B cell (primary cell): Measurements from ENCODE around the gene PNPLA2. TPM values are rescaled to one million over a fixed set of nuclear protein-coding genes. Genes with fewer than 3 reads are reported as not detected.

Experiments used
- ATAC-seq: fragments of 200-7000 bp; cut with Tn5 transposase; one replicate; pipeline ENCODE4 v1.10.0; 2021; ENCODE audit warnings: low read depth, mild to moderate bottlenecking, moderate number of reproducible peaks, moderate library complexity
- CTCF ChIA-PET: fragments of 350-600 bp; sonication (Branson Sonifier 250); formaldehyde crosslinking; loops from one replicate; lab custom pipeline; 2021; ENCODE audit warnings: antibody characterized with exemption, inconsistent platforms; lab: Charles Lee
- POLR2A ChIA-PET: fragments of 350-600 bp; sonication (Branson Sonifier 250); formaldehyde crosslinking; loops from one replicate; lab custom pipeline; 2021; ENCODE audit warnings: antibody characterized with exemption; lab: Charles Lee
- DNase-seq: peaks from one replicate; pipeline ENCODE4 v3.0.0; 2013
- H2AFZ ChIP-seq: 2 replicates; pipeline ENCODE4 v1.6.1; 2012; ENCODE audit warnings: mild to moderate bottlenecking, low read depth, low read length; ENCODE audit not compliant: insufficient read depth, poor library complexity, severe bottlenecking
- H3K27ac ChIP-seq, 2 donors: 1 replicate in 1 of 2; 2 replicates in 1 of 2; pipeline ENCODE4 v1.5.1; 2012 to 2013; ENCODE audit warnings: low read length in 2 of 2, mild to moderate bottlenecking in 2 of 2, moderate library complexity in 1 of 2
- H3K27me3 ChIP-seq, 4 experiments: fragments of 200-600 bp in 1 of 4; sonication (generic) in 1 of 4; replicated peaks in 1 of 4; 1 replicate in 2 of 4; 2 replicates in 2 of 4; pipeline versions ENCODE4 v1.6.1 to v1.7.0; 2013 to 2016; ENCODE audit warnings: low read length in 3 of 4, mild to moderate bottlenecking in 2 of 4, mixed read lengths in 1 of 4, moderate library complexity in 1 of 4; ENCODE audit not compliant: insufficient read depth in 4 of 4, control insufficient read depth in 3 of 4; ENCODE audit errors: control extremely low read depth in 1 of 4
- H3K36me3 ChIP-seq, 2 experiments: replicated peaks in 1 of 2; 1 replicate in 1 of 2; 2 replicates in 1 of 2; pipeline versions ENCODE4 v1.6.1 to v1.7.1; 2013; ENCODE audit warnings: low read length in 1 of 2; ENCODE audit not compliant: insufficient read depth in 2 of 2, control insufficient read depth in 1 of 2; ENCODE audit errors: control extremely low read depth in 1 of 2, extremely low read depth in 1 of 2
- H3K4me1 ChIP-seq, 2 donors: fragments of 200-600 bp in 1 of 2; sonication (generic) in 1 of 2; 1 replicate in 1 of 2; 2 replicates in 1 of 2; pipeline versions ENCODE4 v1.5.1 to v1.6.1; 2013 to 2017; ENCODE audit warnings: low read length in 2 of 2; ENCODE audit not compliant: control insufficient read depth in 2 of 2, insufficient read depth in 2 of 2
- H3K4me2 ChIP-seq: replicated peaks from 2 replicates; pipeline ENCODE3; 2012; ENCODE audit warnings: mild to moderate bottlenecking, low read depth, low read length; ENCODE audit not compliant: poor library complexity, severe bottlenecking
- H3K4me3 ChIP-seq, 5 experiments: fragments of 200-600 bp in 1 of 5; sonication (generic) in 1 of 5; 1 replicate in 3 of 5; 2 replicates in 2 of 5; pipeline versions ENCODE4 v1.5.1 to v1.7.0; 2011 to 2016; ENCODE audit warnings: low read length in 4 of 5, mild to moderate bottlenecking in 4 of 5, low read depth in 2 of 5, control low read depth in 1 of 5, moderate library complexity in 1 of 5; ENCODE audit not compliant: insufficient read depth in 1 of 5; ENCODE audit errors: control extremely low read depth in 1 of 5, extremely low read depth in 1 of 5
- H3K79me2 ChIP-seq: fragments of 200-600 bp; sonication (generic); one replicate; pipeline ENCODE4 v1.6.0; 2016; ENCODE audit warnings: low read length; ENCODE audit not compliant: control insufficient read depth, insufficient read depth
- H3K9ac ChIP-seq: fragments of 200-600 bp; sonication (generic); 2 replicates; pipeline ENCODE4 v1.6.1; 2017; ENCODE audit warnings: mild to moderate bottlenecking, low read length, moderate library complexity
- H3K9me3 ChIP-seq, 3 donors: one replicate each; pipeline versions ENCODE4 v1.6.1 to v1.7.1; 2013; ENCODE audit warnings: low read length in 2 of 3; ENCODE audit not compliant: control insufficient read depth in 2 of 3, insufficient read depth in 1 of 3; ENCODE audit errors: control extremely low read depth in 1 of 3
- H4K20me1 ChIP-seq: 2 replicates; pipeline ENCODE4 v1.6.0; 2012; ENCODE audit warnings: mild to moderate bottlenecking, low read length; ENCODE audit not compliant: insufficient read depth, control insufficient read depth, poor library complexity, severe bottlenecking
- H3K27ac Mint-ChIP-seq: one replicate; pipeline ENCODE4 v1.8.0; 2021; ENCODE audit warnings: mixed read lengths
- H3K27me3 Mint-ChIP-seq: one replicate; pipeline ENCODE4 v1.8.0; 2021; ENCODE audit warnings: mixed read lengths
- H3K4me1 Mint-ChIP-seq: one replicate; pipeline ENCODE4 v1.8.0; 2021; ENCODE audit warnings: mixed read lengths
- H3K4me3 Mint-ChIP-seq: one replicate; pipeline ENCODE4 v1.8.0; 2021; ENCODE audit warnings: mixed read lengths
- H3K9me3 Mint-ChIP-seq: one replicate; pipeline ENCODE4 v1.8.0; 2022; ENCODE audit warnings: mixed read lengths; ENCODE audit not compliant: insufficient read depth
- EZH2 ChIP-seq: IDR thresholded peaks from 2 replicates; pipeline ENCODE4 v1.6.1; 2012; ENCODE audit warnings: borderline replicate concordance, low read depth, mild to moderate bottlenecking, moderate library complexity, low read length; ENCODE audit not compliant: insufficient read depth, poor library complexity, severe bottlenecking
- WGBS: methylation state at CpG from one replicate; pipeline ENCODE4 v1.1.5; 2013; ENCODE audit warnings: missing lambda C conversion rate; ENCODE audit not compliant: insufficient coverage; 5-methylcytosine and 5-hydroxymethylcytosine counted together
- intact Hi-C: fragments of 100-400 bp; cut with micrococcal nuclease; formaldehyde crosslinking; loops from one replicate; pipeline ENCODE4 v1.10.0; 2022
- polyA plus RNA-seq: library from polyadenylated mRNA; depleted of rRNA; stranded (reverse); fragments of >200 nt; gene quantifications from 2 replicates; pipeline ENCODE4 v1.2.3, GENCODE V29; 2012
- total RNA-seq, 2 donors: library from RNA; stranded (reverse); fragments of 120-200 nt in 1 of 2; gene quantifications; 1 replicate in 1 of 2; 2 replicates in 1 of 2; pipeline versions ENCODE4 v1.2.3 to v1.2.4, GENCODE V29; 2013 to 2022
- TF ChIP-seq, protein P1 (sequence below): fragments of 200-600 bp; IDR thresholded peaks from one replicate; pipeline ENCODE4 v1.8.0; 2022; ENCODE audit warnings: antibody characterized with exemption, mild to moderate bottlenecking

Gene PNPLA2
- total and polyA plus RNA-seq, 2 donors (not counting 1 experiment from before 2014, with no cell fraction given), result 208 to 276 TPM

DNA sequence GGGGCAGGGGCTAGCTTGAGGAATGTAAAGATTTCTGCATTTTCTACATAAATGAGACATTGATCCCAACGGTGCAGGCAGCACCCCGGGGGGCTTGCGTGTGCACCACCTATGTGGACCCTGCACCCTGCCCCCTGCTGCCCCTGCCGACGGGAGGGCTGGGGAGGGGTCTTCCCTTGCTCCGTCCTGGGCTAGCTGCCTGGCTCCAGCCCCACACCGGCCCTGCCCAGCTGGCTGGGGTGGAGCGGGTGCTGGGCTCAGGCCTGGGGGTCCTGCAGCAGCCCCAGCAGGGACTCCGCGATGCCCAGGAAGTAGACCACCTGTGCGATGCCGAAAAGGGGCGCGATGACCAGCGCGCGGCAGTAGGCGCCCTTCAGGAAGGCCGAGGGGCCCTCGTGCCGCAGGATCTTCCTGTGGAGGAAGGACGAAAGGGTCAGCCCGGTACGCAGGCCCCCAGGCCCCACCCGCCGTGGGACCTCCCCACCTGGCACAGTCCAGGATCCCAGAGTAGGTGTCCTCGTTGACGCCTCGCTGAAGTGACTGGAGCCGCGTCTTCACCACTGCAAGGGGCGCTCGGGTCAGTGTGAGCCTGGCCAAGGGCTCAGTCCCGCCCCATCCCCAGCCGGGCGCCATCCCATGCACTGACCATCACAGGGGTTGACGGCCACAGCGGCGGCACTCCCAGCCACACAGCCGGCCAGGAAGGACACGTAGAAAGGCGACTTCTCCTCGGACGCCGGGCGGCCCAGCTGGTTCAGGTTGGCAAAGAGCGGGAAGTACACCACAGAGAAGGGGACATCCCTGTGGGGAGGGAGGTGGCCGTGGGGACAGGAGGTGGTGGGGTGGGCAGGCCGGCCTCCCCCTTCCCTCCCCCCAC is 26.8 kb upstream of the PNPLA2 start:
- Mint-ChIP-seq H3K27ac (no peak overlapping the region), H3K9me3 (no peaks in the 10 kb centered on the region), H3K4me1 (peaks cover 16% of the 10 kb centered on the region), H3K27me3 (no peaks in the 10 kb centered on the region), H3K4me3 (peak overlapping the region; percentile 3)
- ChIA-PET CTCF (no interaction called here), POLR2A (interaction anchor here (0.6 kb wide), 1 partner anchor 49 kb away, joined by 5 read pairs; no protein-coding TSS in a partner anchor)
- TF ChIP-seq, protein P1, sequence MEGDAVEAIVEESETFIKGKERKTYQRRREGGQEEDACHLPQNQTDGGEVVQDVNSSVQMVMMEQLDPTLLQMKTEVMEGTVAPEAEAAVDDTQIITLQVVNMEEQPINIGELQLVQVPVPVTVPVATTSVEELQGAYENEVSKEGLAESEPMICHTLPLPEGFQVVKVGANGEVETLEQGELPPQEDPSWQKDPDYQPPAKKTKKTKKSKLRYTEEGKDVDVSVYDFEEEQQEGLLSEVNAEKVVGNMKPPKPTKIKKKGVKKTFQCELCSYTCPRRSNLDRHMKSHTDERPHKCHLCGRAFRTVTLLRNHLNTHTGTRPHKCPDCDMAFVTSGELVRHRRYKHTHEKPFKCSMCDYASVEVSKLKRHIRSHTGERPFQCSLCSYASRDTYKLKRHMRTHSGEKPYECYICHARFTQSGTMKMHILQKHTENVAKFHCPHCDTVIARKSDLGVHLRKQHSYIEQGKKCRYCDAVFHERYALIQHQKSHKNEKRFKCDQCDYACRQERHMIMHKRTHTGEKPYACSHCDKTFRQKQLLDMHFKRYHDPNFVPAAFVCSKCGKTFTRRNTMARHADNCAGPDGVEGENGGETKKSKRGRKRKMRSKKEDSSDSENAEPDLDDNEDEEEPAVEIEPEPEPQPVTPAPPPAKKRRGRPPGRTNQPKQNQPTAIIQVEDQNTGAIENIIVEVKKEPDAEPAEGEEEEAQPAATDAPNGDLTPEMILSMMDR, result no peak
- TF ChIP-seq EZH2, result no peak
- no peak for ATAC-seq
- peaks cover 0 to 7% of the 10 kb centered on the region in 2 experiments for H3K36me3 ChIP-seq
- no peak overlapping the region for H2AFZ ChIP-seq
- 98% methylated on average over 41 of the region's 49 CpGs for WGBS
- H3K79me2 ChIP-seq, result peaks cover 33% of the 10 kb centered on the region
- H3K4me2 ChIP-seq, result no peak overlapping the region
- no peak overlapping the region for H3K27ac ChIP-seq
- intact Hi-C loops, result loop anchor here (10.0 kb wide), 1 partner anchor 337 kb away; the partner anchor contains the start of gene PTDSS2
- H3K9me3 ChIP-seq, result peaks cover 0 to 3% (median 0%) of the 10 kb centered on the region in 3 donors
- H4K20me1 ChIP-seq, result peaks cover 61% of the 10 kb centered on the region
- peaks cover 0 to 24% (median 5%) of the 10 kb centered on the region in 4 experiments for H3K27me3 ChIP-seq
- H3K4me3 ChIP-seq, result no peak overlapping the region
- peaks cover 25 to 40% of the 10 kb centered on the region in 2 donors for H3K4me1 ChIP-seq
- H3K9ac ChIP-seq, result no peak overlapping the region
- DNase-seq, result no peak

DNA sequence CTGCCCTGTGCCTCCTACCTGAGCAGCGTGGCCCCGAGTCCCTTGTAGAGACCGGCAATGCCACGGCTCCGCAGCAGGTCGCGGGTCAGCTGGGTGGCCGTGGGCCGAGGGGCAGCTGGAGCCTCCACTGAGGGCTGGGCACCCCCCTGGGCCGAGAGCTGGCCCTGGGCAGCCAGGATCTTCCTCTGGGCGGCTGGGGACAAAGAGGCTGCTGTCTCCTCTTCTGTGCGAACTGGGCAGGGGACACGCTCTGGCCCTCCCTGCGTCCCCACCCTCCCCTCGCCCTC is 26.2 kb upstream of the PNPLA2 start:
- ATAC-seq, result no peak
- Mint-ChIP-seq H3K27ac (no peak overlapping the region), H3K4me3 (no peak overlapping the region), H3K27me3 (no peaks in the 10 kb centered on the region), H3K9me3 (no peaks in the 10 kb centered on the region), H3K4me1 (peaks cover 21% of the 10 kb centered on the region)
- Histone ChIP-seq H3K79me2 (peaks cover 35% of the 10 kb centered on the region), H3K4me2 (no peak overlapping the region), H3K27me3 (peaks cover 0 to 24% (median 5%) of the 10 kb centered on the region in 4 experiments), H3K4me1 (peaks cover 27 to 45% of the 10 kb centered on the region in 2 donors), H4K20me1 (peaks cover 63% of the 10 kb centered on the region), H3K27ac (no peak overlapping the region), H2AFZ (no peak overlapping the region), H3K9me3 (peaks cover 0 to 3% (median 0%) of the 10 kb centered on the region in 3 donors), H3K9ac (no peak overlapping the region), H3K36me3 (peaks cover 0 to 7% of the 10 kb centered on the region in 2 experiments), H3K4me3 (no peak overlapping the region)
- POLR2A ChIA-PET, result interaction anchor here (0.7 kb wide), 1 partner anchor 9 kb away, joined by 3 read pairs; no protein-coding TSS in a partner anchor
- TF ChIP-seq, protein P1, result no peak
- TF ChIP-seq EZH2, result no peak
- 96% methylated on average over 12 of the region's 15 CpGs for WGBS
- CTCF ChIA-PET, result no interaction called here
- no peak for DNase-seq
- intact Hi-C loops, result loop anchor here (10.0 kb wide), 1 partner anchor 338 kb away; the partner anchor contains the start of gene PTDSS2
